ENCODE data around the gene TNFRSF6B. TPM values are rescaled to one million over a fixed set of nuclear protein-coding genes. Genes with fewer than 3 reads are reported as not detected.

TNFRSF6B gene
- total and polyA plus RNA-seq, 7 donors, result 0.56 to 16.1 (median 1.9) TPM; not detected in 1

DNA sequence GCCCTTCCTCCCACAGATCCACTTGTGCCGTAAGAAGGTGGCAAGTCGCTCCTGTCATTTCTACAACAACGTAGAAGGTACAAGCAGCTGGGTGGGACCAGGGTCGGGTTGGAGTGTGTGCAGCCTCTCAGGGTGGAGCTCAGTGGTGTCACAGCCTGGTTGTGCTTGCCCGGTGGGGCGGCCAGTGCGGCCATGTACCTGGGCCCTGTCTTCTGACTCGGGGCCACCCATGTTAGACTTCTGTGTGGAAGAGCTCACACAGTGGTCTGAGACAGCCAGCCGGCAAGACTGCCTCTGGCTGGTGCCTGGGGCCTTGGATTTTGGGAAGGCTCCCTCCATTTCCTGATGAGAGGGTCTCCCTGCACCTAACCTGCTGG, 33.7 kb upstream of the TNFRSF6B start:
- DNase-seq, result no peak
- peaks cover 7% of the 10 kb centered on the region for H3K4me1 ChIP-seq
- no peak overlapping the region for H3K27ac ChIP-seq
- intact Hi-C loops (cut with DNase I), result loop anchor here in 1 of 2 donors (5.0 kb wide), 1 partner anchor 40 kb away; no protein-coding TSS in a partner anchor
- H3K27me3 ChIP-seq (ENCODE audit: insufficient read depth in 3 of 3, low read length in 2 of 3), result no peaks in the 10 kb centered on the region
- peaks cover 12 to 60% of the 10 kb centered on the region in 2 donors for H3K36me3 ChIP-seq (ENCODE audit: insufficient read depth in 1 of 2, low read depth in 1 of 2)
- H3K4me3 ChIP-seq, result no peak overlapping the region
- no peaks in the 10 kb centered on the region for H3K9me3 ChIP-seq
- TF ChIP-seq, protein P1, sequence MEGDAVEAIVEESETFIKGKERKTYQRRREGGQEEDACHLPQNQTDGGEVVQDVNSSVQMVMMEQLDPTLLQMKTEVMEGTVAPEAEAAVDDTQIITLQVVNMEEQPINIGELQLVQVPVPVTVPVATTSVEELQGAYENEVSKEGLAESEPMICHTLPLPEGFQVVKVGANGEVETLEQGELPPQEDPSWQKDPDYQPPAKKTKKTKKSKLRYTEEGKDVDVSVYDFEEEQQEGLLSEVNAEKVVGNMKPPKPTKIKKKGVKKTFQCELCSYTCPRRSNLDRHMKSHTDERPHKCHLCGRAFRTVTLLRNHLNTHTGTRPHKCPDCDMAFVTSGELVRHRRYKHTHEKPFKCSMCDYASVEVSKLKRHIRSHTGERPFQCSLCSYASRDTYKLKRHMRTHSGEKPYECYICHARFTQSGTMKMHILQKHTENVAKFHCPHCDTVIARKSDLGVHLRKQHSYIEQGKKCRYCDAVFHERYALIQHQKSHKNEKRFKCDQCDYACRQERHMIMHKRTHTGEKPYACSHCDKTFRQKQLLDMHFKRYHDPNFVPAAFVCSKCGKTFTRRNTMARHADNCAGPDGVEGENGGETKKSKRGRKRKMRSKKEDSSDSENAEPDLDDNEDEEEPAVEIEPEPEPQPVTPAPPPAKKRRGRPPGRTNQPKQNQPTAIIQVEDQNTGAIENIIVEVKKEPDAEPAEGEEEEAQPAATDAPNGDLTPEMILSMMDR (IDR thresholded peaks at IDR 0.05), result no peak
- 87 to 93% (median 90%) methylated on average over 9 of the region's 9 CpGs for WGBS, 3 donors
- ATAC-seq, result no peak

DNA sequence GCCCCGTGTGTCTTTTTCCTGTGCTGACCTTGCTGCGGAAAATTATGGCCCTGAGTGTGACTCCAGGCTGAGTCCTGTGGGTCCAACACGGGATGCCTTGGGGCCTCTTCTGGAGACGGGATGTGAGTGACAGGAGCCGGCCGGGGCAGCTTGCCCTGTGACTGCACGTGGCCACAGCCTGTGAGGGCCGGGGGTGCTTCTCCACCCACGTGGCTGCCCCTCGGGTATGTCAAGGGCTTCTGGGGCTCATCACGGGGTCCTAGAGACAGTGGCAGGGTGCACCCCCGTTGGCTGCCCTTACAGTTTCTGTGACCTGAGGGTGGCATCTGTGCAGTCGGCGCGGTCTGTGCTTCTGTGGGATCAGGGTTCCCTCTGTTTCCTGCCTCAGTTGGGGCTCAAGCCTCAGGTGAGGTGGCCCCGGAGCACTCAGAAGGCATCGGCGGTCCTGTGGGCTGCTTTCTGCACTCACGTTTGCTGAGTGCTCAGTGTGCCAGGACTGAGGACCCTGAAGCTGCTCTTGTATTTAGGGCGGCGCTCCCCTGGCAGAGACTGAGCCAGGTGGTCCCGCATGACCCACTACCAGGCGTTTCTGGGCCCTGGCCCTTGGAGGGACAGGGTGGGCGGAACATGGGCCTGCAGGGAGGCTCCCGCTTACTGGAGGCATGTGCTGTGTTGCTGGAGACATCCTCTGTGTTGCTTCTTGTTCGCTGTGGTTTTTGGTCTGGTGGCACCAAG, 33.0 kb upstream of the TNFRSF6B start:
- peaks cover 12 to 66% of the 10 kb centered on the region in 2 donors for H3K36me3 ChIP-seq (ENCODE audit: insufficient read depth in 1 of 2, low read depth in 1 of 2)
- intact Hi-C loops (cut with DNase I), result loop anchor here in 1 of 2 donors (5.0 kb wide), 1 partner anchor 39 kb away; no protein-coding TSS in a partner anchor
- ATAC-seq (no peak), DNase-seq (no peak)
- H3K4me3 ChIP-seq, result no peak overlapping the region
- no peaks in the 10 kb centered on the region for H3K27me3 ChIP-seq (ENCODE audit: insufficient read depth in 3 of 3, low read length in 2 of 3)
- H3K27ac ChIP-seq, result no peak overlapping the region
- TF ChIP-seq, protein P1 (IDR thresholded peaks at IDR 0.05), result no peak
- peaks cover 7% of the 10 kb centered on the region for H3K4me1 ChIP-seq
- 87 to 91% (median 89%) methylated on average over 26 of the region's 26 CpGs for WGBS, 3 donors
- no peaks in the 10 kb centered on the region for H3K9me3 ChIP-seq

DNA sequence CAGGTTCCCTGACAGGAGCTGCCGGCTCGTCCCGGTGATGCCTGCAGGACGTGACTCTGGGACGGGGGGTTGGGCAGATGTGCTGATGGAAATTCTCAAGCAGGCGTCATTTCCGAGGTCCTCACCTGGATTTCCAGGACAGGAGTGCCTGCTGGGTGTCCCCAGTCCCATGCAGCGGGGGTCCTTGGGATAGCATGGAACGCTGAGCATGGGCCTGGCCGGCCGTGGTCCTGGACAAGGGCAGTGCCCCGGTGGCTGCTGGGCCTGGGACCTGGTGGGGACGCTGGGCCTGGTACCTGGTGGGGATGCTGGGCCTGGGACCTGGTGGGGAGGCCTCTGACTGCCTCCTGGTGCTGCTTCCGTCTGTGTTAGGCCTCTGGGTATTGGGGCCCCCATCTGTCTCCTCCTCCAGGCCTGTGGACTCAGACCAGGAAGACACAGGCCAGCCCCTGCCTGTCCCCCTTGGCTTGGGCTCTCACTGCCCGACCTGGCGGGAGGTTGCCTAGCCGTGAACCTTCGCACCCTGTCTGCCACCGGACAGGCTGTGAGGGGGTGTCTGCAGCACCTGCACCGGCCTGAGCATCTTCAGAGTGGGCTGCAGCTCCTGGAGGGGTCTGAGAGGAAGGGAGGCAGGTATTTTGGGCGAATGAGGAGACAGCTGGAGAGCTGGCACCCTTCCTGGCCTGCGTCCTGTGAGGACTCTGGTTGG, 32.2 kb upstream of the TNFRSF6B start:
- DNase-seq (no peak), ATAC-seq (no peak)
- TF ChIP-seq, protein P1 (IDR thresholded peaks at IDR 0.05), result no peak
- Histone ChIP-seq H3K27me3 (ENCODE audit: insufficient read depth in 3 of 3, low read length in 2 of 3) (no peaks in the 10 kb centered on the region), H3K4me1 (peaks cover 4% of the 10 kb centered on the region), H3K4me3 (no peak overlapping the region), H3K9me3 (no peaks in the 10 kb centered on the region), H3K36me3 (ENCODE audit: insufficient read depth in 1 of 2, low read depth in 1 of 2) (peaks cover 12 to 74% of the 10 kb centered on the region in 2 donors), H3K27ac (no peak overlapping the region)
- 86 to 89% (median 89%) methylated on average over 21 to 22 of the region's 22 CpGs for WGBS, 3 donors
- intact Hi-C loops (cut with DNase I), result loop anchor here in 1 of 2 donors (5.0 kb wide), 1 partner anchor 38 kb away; no protein-coding TSS in a partner anchor

DNA sequence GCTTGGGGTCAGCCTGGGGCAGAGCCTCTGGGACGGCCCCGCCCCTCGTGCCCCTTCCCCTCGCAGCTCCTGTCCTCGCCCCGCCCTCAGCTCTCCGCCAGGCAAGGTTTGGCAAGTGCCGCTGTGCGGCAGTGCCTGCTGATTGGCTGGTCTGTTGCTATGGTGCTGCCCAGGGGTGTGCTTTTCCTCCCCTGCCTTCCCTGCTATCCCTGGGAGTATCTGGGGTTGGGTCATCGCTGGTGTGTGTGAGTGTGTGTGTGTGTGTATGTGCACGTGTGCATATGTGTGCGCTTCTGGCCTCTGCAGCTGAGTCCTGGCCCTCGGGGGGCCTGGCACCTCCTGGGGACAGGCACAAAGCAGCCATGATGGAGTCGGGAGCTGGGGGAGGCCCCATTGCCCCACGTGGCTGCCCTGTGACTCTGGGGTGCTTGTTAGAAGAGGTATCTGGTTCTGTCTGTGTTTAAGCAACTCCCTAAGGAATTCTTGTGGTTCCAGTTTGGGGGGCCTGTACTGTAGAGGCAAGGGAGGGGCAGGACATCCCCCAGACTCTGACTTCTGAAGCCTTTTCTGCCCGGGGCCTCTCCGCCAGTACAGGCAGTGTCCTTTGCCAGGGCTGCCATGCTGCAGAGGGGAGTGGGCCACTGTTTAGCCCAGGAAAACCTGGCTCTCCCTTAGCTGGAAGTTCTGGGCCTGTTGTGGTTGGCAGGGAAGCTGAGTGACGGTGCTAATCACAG, 31.4 kb upstream of the TNFRSF6B start:
- Histone ChIP-seq H3K4me3 (no peak overlapping the region), H3K27ac (no peak overlapping the region), H3K9me3 (no peaks in the 10 kb centered on the region), H3K27me3 (ENCODE audit: insufficient read depth in 3 of 3, low read length in 2 of 3) (no peaks in the 10 kb centered on the region), H3K4me1 (no peaks in the 10 kb centered on the region), H3K36me3 (ENCODE audit: insufficient read depth in 1 of 2, low read depth in 1 of 2) (peaks cover 12 to 74% of the 10 kb centered on the region in 2 donors)
- intact Hi-C loops (cut with DNase I), result loop anchor here in 1 of 2 donors (5.0 kb wide), 1 partner anchor 37 kb away; no protein-coding TSS in a partner anchor
- TF ChIP-seq, protein P1 (IDR thresholded peaks at IDR 0.05), result no peak
- WGBS, 3 donors, result 67 to 75% (median 73%) methylated on average over 18 of the region's 18 CpGs
- DNase-seq (no peak), ATAC-seq (peak in 1 of 4 donors; percentile 10)

All from psoas muscle (tissue), 8 donors.